Measurements from ENCODE around the gene ALKBH4.
"Not testable (repeated sequence)": the region's sequence is repeated elsewhere in the genome, so short reads cannot be mapped to it uniquely, and the experiment has no call there.

ALKBH4 gene

DNA sequence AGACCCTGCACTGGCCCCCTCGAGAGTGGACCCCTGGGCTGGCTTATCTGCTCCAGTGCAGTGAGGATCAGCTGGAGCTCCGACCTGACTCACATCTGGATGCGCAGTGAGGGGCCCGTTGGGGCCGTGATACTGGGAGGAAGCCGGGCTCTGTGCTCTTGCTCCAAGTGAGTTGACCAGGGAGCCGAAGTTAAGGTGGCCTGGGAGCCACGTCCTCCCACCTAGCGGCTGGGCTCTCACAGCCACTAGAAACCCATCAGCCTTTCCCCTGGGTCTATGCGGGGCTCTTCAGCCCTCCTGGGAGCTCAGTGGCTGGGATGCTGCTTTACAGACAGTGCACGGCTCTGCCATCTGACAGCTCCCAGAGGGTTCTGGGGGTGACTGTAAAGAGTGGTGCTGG, 9.1 kb downstream of the ALKBH4 start:
- DNase-seq (ENCODE audit: low read depth in 2 of 2) = no peak

DNA sequence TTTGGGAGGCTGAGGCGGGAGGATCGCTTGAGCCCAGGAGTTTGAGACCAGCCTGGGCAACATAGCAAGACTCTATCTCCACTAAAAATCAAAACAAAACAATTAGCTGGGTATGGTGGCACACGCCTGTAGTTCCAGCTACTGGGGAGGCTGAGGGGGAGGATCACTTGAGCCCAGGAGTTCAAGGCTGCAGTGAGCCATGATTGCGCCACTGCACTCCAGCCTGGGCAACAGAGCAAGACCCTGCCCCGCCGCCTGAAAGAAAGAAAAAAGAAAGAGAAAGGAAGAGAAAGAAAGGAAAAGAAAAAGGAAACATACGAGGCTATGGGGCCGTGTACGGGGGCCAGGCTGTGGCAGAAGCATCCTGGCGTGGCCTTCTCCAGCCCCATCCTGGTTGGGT, 9.7 kb downstream of the ALKBH4 start:
- DNase-seq (ENCODE audit: low read depth in 2 of 2) = not testable (repeated sequence)

DNA sequence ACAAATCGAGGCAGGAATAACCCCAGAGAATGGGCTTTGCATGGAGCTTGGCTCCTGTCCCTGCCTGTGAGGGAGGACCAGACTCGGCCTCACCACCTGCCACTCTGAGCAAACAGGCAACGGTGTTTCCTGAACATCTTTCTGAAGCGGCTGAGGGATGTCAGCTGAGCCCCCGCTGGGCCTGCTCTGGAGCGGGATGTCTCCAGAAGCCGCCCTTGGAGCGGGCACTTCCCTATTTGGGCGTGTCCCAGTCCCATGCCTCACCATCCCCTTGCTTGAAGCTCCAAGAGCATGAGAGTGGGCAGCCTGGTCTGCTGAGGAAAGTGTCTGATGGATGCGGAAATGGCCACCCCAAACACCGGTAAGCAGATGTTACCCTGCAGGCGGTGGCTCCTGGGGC, 10.2 kb downstream of the ALKBH4 start:
- DNase-seq (ENCODE audit: low read depth in 2 of 2) = no peak

DNA sequence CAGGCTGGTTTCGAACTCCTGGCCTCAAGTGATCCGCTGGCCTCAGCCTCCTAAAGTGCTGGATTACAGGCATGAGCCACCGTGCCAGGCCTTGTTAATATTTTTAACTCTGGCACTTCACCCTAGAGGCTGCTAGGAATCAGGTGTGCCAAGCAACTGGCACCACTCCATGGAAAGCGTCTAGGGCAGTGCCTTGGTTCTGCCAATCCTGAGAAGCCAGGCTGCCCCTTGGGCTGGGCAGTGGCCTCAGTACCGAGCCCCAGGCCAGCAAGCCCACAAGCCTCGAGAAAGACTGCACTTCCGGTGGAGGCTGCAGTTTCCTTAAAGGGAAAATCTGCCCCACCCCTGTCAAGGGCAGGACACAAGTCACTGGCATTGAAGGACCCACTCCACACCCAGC, 11.3 kb downstream of the ALKBH4 start:
- no peak for DNase-seq (ENCODE audit: low read depth in 2 of 2)

DNA sequence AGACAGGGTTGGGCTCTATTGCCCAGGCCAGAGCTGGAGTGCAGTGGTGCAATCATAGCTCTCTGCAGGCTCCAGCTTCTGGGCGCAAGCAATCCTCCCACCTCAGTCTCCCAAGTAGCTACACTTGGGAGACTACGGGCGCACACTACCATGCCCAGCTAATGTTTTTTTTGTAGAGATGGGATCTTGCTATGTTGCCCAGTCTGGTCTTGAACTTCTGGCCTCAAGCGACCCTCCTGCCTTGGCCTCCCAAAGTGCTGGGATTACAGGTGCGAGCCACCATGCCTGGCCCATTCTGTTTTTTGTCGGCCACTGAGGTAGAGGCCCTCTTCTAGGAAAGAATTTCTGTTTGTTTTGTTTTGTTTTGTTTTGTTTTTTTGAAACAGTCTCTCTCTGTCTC, 12.2 kb downstream of the ALKBH4 start:
- DNase-seq (ENCODE audit: low read depth in 2 of 2) = no peak

DNA sequence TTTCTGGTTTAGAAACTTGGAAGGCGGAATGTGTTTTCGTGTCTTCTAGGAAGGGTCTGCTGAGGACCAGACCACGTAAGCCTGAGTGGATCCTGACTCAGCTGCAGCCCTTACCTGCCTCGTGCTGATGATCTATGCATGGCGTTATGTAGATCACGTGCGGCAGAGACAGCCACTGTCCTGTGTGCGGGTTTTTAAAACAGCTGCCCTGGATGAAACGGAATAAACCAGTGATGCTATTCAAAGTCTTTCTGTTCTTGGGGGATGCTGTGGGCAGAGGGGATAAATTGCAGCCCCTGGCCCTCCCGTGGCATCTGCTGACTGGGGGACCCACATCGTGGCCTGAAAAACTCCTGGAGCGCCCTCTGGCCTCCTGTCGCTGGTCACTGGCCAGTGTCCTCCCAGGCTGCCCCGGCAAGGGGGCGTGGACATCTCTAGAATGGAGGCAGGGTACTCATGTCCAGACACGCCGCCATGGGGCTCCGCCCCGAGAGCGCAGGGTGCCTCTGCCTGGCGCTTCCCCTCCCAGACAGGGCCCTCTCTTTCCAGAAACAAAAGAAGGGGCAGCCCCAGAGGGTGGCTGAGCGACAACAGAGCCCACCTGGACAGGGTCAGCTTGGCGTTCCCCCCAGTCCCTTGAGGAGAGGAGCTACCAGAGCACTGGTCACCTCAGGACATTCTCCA, 13.2 kb downstream of the ALKBH4 start:
- DNase-seq (ENCODE audit: low read depth in 2 of 2) = no peak

DNA sequence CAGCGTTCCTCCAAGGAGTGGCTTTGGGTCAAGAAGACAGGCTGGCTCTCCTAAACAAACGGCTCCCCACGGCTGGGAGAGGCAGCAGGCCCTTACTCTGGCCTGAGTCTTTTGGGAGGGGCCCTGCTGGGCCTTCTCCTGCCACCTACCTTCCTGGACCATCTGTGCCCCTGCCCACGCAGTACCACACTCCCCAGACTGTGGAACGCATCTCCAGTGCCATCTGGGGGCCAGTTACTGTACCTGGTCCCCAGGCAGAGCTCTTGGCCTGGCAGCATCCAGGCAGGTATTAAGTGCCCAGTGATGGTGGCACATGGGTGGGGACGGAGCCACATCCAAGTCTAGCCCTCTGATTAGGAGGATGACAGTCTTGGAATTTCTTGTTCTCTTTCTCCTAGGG, 14.4 kb downstream of the ALKBH4 start:
- peak in 1 of 2 donors; percentile 29 for DNase-seq (ENCODE audit: low read depth in 2 of 2)

DNA sequence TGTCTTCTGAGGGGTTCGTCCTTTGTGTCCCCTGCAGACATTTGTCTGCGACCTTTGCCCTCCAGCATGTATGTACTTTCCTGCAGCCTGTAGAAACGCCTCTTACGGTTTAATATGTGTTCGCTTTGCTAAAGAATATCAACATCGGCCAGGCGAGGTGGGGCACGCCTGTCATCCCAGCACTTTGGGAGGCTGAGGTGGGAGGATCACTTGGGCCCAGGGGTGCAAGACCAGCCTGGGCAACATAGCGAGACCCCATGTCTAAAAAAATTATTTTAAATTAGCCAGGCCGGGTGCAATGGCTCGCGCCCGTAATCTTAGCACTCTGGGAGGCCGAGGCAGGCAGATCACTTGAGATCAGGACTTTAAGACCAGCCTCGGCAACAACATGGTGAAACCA, 15.5 kb downstream of the ALKBH4 start:
- no peak for DNase-seq (ENCODE audit: low read depth in 2 of 2)

DNA sequence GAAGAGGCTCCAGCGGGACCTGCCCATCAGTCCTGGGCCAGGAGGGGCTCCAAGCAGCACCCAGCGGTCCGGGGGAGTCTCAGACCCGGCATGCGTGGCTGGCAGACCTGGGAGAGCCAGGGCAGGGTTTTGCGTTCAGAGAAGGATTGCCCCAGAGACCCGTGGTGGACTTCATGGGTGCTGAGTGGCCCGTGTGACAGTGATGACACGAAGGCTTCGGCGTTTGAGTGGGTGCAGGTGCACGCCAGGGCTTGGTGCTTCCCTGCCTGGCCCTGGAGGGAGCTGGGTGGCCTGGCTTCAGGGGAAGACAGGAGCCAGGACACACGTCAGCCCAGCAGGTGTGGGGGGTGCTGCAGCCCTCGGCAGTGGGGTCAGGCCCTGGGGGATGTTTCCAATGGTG, 17.4 kb downstream of the ALKBH4 start:
- DNase-seq (ENCODE audit: low read depth in 2 of 2) = no peak

DNA sequence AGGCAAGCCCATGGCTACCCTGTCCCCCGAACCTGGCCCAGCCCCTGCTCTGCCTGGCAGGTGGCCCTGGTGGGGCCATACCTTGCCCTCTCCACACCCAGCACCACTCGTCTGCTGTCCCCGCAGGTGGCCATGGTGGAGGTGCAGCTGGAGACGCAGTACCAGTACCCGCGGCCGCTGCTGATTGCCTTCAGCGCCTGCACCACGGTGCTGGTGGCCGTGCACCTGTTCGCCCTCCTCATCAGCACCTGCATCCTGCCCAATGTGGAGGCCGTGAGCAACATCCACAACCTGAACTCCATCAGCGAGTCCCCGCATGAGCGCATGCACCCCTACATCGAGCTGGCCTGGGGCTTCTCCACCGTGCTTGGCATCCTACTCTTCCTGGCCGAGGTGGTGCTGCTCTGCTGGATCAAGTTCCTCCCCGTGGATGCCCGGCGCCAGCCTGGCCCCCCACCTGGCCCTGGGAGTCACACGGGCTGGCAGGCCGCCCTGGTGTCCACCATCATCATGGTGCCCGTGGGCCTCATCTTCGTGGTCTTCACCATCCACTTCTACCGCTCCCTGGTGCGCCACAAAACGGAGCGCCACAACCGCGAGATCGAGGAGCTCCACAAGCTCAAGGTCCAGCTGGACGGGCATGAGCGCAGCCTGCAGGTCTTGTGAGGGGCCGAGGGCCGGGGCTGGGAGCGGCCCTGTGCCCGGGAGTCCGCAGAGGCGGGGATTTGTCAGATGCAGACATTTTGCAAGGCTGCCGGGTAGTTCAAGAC, 18.1 kb downstream of the ALKBH4 start:
- no peak for DNase-seq (ENCODE audit: low read depth in 2 of 2)

DNA sequence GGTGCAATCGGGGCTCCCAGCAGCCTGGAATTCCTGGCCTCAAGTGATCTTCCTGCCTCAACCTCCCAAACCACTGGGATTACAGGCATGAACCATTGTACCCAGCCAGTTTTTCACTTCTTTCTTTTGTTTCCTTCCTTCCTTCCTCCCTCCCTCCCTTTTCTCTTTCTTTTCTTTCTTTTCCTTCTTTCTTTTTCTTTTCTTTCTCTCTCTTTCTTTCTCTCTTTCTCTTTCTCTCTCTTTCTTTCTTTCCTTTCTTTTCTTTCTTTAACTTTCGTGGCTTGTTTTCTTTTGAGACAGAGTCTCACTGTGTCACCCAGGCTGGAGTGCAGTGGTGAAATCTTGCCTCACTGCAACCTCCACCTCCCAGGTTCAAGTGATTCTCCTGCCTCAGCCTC, 19.0 kb downstream of the ALKBH4 start:
- DNase-seq (ENCODE audit: low read depth in 2 of 2) = no peak

DNA sequence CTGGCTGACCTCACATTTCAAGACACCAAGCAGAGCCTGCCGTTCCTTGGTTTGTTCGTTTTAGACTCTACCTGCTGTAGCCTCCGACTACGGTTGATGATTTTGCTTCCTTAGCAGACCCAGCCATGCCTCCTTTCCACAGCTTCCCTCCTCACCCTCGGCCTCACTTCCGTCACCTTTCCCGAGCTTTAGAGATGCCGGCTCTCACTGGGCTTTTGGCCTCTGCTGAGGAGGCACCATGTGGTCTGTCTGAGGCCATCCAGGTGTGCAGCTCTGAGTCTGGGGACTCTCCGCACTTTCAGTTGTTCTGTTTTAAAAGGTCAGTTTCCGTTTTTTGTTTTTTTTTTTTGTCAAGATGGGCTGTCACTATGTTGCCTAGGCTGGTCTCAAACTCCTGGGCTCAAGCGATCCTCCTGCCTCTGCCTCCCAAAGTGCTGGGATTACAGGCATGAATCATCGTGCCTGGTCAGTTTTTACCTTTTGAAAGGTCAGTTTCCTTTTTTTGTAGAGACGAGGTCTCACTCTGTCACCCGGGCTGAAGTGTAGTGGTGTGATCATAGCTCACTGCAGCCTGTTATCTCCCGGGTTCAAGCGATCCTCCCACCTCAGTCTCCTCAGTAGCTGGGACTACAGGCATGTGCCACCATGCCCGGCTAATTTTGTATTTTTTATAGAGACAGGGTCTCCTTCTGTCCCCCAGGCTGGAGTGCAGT, 19.5 kb downstream of the ALKBH4 start:
- DNase-seq (ENCODE audit: low read depth in 2 of 2) = no peak

DNA sequence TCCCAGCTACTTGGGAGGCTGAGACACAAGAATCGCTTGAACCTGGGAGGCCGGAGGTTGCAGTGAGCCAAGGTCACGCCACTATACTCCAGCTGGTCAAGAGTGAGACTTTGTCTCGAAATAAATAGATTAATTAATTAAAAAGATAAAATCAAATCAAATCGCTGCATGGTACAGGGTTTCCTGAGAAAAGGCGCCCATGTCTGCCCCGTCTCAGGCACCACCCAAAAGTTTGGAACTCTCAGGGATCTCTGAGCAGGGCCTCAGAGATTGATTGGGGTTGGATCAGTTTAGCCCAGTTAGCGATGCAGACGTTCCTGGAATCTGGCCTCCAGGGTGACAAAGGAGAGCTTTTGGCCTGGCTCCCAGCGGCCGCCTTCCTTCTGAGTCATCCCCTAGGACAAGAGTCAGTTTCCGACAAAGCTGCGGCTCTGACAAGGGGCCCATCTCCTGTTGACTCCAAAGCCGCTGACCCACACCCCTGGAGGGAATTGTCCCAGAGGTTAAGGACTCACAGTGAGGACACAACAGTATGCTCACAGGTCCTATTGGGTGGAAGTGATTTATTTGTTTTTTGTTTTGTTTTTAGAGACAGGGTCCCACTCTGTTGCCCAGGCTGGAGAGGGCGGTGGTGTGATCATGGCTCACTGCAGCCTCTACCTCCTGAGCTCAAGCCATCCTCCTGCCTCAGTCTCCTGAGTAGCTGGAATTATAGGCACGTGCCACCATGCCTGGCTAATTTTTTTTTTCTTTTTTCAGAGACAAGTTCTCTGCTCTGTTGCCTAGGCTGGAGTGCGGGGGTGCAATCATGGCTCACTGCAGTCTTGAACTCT, 24.5 kb downstream of the ALKBH4 start:
- no peak for DNase-seq (ENCODE audit: low read depth in 2 of 2)

DNA sequence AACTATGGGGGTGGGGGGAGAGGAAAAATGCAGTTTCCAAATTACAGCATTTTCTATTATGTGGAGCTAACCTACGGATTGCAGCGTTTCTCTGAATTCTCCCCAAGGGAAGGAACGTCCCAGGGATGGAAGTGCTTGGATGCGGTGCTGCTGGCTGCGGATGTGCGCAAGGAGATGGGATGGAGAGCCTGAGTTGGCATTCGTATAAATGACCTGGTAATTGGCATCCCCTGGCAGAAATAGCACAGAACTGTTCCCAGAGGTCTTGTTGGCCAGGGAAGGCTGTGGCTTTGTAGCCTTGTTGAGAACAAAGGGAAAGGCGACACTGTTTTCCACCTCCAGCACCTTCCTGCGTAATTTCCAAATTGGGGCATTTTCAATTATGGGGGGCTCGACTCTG, 28.5 kb downstream of the ALKBH4 start:
- no peak for DNase-seq (ENCODE audit: low read depth in 2 of 2)

DNA sequence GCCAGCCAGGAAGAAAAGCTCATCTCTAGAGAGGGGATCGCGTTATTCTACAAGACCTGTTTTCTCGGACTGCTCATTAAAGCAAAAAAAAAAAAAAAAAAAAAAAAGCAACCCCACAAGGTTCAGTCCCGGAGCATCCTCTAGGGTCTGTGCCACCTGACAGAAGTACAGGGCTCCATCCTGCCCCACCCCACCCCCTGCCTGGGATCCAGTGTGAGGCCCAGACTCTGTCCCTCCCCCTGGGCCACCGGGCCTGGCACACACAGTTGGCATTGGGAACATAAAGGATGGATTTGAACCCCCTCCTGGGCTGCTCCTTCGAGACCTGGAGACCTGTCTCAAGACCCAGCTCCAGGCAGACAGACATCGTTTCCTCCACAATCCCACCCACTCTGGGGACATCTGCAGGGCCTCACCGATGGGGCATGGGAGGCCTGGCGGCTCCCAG, 30.6 kb downstream of the ALKBH4 start:
- DNase-seq (ENCODE audit: low read depth in 2 of 2) = no peak

DNA sequence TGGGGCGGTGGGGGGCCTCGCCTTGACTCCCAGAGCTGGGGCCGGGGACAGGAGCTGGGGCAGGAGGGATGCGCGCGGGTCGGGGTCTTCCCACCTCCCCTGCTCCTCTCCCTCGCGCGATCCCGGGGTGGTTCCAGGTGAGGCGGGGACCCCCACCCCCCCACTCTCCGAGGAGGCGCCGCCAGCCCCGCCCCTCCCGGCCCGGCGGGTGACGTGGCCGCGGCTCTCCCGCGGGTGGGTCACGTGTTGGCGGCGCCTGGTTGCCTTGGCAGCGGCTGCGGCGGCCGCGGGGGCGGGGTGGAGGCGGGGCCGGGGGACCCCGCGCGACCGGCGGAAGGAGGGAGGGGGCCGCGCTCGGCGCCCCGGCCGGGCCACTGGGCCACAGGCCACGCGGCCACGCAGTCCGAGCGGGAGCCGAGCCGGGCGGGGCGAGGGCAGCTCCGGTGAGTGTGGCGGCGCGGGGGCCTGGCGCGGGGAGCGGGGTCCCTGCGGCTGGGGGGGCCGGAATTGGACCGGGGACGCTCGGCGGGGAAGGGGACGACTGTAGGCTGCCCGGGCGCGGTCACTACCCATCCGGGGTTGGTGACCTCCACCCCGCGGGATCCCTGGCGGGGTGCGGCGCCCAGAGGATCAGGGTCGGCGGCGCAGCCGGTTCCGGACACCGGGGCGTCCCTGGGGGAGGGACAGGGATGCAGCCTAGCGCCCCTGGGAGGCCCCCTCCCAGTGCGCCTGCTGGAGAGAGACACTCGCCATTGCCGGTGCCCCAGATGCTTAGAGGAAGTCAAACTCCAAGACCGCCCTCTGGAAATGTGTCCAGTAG, 31.2 kb downstream of the ALKBH4 start, which contains the start of gene ORAI2:
Gene ORAI2, plus strand, starts transcription at position 357 of the 820 bp plus-strand sequence. CDS start 5,382 bp downstream, outside the sequence.
- DNase-seq (ENCODE audit: low read depth in 2 of 2) = peak; percentile 70 to 87

DNA sequence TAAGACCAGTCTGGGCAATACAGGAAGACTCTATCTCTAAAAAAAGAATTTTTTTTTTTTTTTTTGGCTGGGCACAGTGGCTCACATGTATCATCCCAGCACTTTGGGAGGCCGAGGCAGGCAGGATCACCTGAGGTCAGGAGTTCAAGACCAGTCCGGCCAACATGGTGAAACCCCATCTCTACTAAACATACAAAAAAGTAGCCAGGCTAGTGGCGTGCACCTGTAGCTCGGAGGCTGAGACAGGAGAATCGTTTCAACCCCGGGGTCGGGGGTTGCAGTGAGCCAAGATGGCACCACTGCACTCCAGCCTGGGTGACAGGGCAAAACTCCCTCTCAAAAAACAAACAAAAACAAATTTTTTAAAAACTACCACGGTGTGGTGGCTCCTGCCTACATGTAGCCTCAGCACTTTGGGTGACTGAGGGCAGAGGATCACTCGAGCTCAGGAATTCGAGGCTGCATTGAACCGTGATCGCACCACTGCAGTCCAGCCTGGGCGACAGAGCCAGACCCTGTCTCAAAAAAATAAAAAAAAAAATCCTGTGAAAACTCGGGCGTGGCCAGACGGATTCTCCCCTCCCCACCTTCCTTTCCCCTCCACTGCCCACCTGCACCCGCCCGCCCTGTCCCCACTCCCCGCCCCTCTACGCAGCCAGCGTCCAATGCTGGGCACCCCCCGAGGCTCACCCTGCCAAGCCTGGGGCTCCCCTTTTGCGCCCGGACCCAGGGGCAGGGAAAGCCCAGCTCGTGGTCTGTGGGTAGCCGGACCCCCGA, 32.0 kb downstream of the ALKBH4 start:
- no peak for DNase-seq (ENCODE audit: low read depth in 2 of 2)

DNA sequence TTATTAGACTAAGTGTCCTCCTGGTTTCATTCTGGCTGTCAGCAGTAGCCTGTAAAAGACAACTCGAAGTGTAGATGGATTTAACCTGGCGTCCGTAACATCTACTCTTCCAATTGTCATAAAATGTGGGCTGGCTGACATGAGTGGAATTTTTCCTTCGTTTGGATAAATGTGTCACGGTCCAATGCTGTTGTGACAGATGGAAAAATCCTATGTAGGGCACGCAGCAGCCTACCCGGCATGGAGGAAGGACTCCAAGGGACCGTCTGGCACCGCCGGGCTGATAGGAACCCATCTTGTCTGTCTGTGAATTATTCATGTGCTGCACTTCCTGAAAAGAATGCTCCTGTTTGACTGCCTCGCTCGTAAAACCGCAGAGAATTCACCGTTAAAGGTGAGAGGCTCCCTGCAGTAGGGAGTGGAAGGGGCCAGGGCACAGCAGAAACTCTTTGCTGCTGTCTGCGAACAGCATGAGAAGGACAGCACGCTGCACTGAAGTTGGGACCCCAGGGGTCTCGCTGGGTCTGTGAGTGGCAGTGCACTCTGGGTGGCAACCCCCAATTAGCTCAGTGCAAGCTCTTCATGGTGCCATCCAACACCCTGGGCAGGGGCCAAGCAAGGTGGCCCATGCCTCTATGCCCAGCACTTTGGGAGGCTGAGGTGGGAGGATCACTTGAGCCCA, 32.9 kb downstream of the ALKBH4 start:
- peak; percentile 46 to 47 for DNase-seq (ENCODE audit: low read depth in 2 of 2)

DNA sequence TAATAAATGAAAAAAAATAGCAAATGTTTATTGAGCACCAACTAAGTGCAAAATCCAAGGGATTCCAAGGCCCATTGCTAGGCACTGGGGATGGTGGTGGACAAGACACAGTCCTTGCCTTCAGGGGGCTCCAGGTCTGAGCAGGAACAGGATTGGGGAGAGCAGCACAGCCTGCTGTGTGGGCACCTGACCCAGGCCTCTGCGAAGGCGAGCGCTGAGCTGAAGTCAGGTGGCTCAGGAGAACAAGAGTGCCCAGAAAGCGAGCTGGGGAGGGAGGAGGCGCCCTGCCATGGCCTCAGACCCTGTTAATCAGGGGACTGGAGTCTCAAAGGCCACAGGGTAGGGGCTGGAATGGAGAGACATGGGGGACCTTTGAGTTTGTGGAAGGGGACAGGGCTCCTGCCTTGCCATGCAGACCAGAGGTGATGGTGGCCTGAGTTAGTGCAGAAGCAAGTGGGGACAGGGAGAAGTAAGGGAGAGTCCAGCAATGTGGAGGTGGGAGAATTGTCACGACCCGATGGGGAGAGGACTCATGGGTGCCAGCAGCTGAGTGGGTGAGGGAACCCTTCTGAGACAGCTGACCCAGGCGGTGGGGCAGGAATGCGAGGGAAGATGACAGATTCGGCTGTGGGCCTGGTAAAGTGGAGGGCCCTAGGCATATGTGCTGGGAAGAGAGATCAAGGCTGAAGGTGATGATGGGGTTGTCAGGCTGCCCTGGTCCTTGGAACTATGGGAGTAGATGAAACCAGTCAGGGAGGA, 35.3 kb downstream of the ALKBH4 start:
- DNase-seq (ENCODE audit: low read depth in 2 of 2) = no peak
